Astrocyte (in vitro differentiated cells and primary cell): ENCODE data around the gene USP47. TPM values are rescaled to one million over a fixed set of nuclear protein-coding genes. Genes with fewer than 3 reads are reported as not detected.

Source experiments
- DNase-seq: peaks from one replicate; pipeline ENCODE4 v3.0.0-alpha.2; 2010; ENCODE audit warnings: low read depth
- FAIRE-seq: peaks from 2 replicates; lab custom pipeline; 2011; peaks lifted over from hg19 to GRCh38; lab: Jason Lieb, UNC
- H2AFZ ChIP-seq: 2 replicates; pipeline ENCODE4 v1.6.0; 2012; ENCODE audit warnings: low read depth, low read length, inconsistent platforms
- H3K27ac ChIP-seq: 2 replicates; pipeline ENCODE4 v1.5.1; 2011; ENCODE audit warnings: low read depth, low read length, inconsistent platforms
- H3K27me3 ChIP-seq: 2 replicates; pipeline ENCODE4 v1.6.0; 2011; ENCODE audit warnings: low read length, inconsistent platforms; ENCODE audit not compliant: insufficient read depth
- H3K36me3 ChIP-seq: 2 replicates; pipeline ENCODE4 v1.5.1; 2011; ENCODE audit warnings: low read length, inconsistent platforms; ENCODE audit not compliant: insufficient read depth
- H3K4me1 ChIP-seq: 2 replicates; pipeline ENCODE4 v1.5.1; 2011; ENCODE audit warnings: low read length, inconsistent platforms; ENCODE audit not compliant: insufficient read depth
- H3K4me2 ChIP-seq: 2 replicates; pipeline ENCODE4 v1.6.0; 2012; ENCODE audit warnings: low read length, inconsistent platforms
- H3K4me3 ChIP-seq: 2 replicates; pipeline ENCODE4 v1.5.1; 2011; ENCODE audit warnings: low read depth, mild to moderate bottlenecking, low read length, inconsistent platforms; ENCODE audit not compliant: insufficient read depth
- H3K79me2 ChIP-seq: 2 replicates; pipeline ENCODE4 v1.6.0; 2012; ENCODE audit warnings: mild to moderate bottlenecking, low read length, inconsistent platforms; ENCODE audit not compliant: insufficient read depth
- H3K9ac ChIP-seq: 2 replicates; pipeline ENCODE4 v1.6.0; 2012; ENCODE audit warnings: mild to moderate bottlenecking, low read length, inconsistent platforms
- H3K9me3 ChIP-seq: 2 replicates; pipeline ENCODE4 v1.5.1; 2012; ENCODE audit warnings: low read depth, mild to moderate bottlenecking, low read length, inconsistent platforms; ENCODE audit not compliant: insufficient read depth
- H4K20me1 ChIP-seq: 2 replicates; pipeline ENCODE4 v1.6.0; 2012; ENCODE audit warnings: low read length, inconsistent platforms; ENCODE audit not compliant: insufficient read depth
- H3K27ac Mint-ChIP-seq: one replicate; pipeline ENCODE4 v1.8.0; 2021; ENCODE audit warnings: mild to moderate bottlenecking, mixed read lengths; ENCODE audit not compliant: unreplicated experiment
- H3K27me3 Mint-ChIP-seq: one replicate; pipeline ENCODE4 v1.8.0; 2021; ENCODE audit warnings: low read depth, mixed read lengths; ENCODE audit not compliant: unreplicated experiment
- H3K36me3 Mint-ChIP-seq: one replicate; pipeline ENCODE4 v1.8.0; 2021; ENCODE audit warnings: low read depth, mixed read lengths; ENCODE audit not compliant: unreplicated experiment
- H3K4me1 Mint-ChIP-seq: one replicate; pipeline ENCODE4 v1.8.0; 2021; ENCODE audit warnings: low read depth, mixed read lengths; ENCODE audit not compliant: unreplicated experiment
- H3K4me3 Mint-ChIP-seq: one replicate; pipeline ENCODE4 v1.8.0; 2021; ENCODE audit warnings: mild to moderate bottlenecking, moderate library complexity, mixed read lengths; ENCODE audit not compliant: unreplicated experiment
- H3K9me3 Mint-ChIP-seq: one replicate; pipeline ENCODE4 v1.8.0; 2021; ENCODE audit warnings: mild to moderate bottlenecking, mixed read lengths; ENCODE audit not compliant: unreplicated experiment
- CTCF ChIP-seq: IDR thresholded peaks from 2 replicates; pipeline ENCODE4 v1.5.1; 2011; ENCODE audit warnings: low read depth, mild to moderate bottlenecking, inconsistent platforms, low read length, moderate library complexity; ENCODE audit not compliant: insufficient read depth
- EZH2 ChIP-seq: IDR thresholded peaks from 2 replicates; pipeline ENCODE4 v1.6.1; 2012; ENCODE audit warnings: mild to moderate bottlenecking, low read length, inconsistent platforms; ENCODE audit not compliant: insufficient read depth
- total RNA-seq: library from RNA; stranded (reverse); gene quantifications from 2 replicates; pipeline ENCODE4 v1.2.1, GENCODE V29; 2021

Gene USP47
- total RNA-seq, 1 donor from 2014 or later = 49.5 TPM

- Histone ChIP-seq H2AFZ (no peak overlapping the region), H3K4me3 (no peak overlapping the region), H3K36me3 (no peaks in the 10 kb centered on the region), H3K79me2 (no peaks in the 10 kb centered on the region), H3K9ac (no peak overlapping the region), H3K9me3 (no peaks in the 10 kb centered on the region), H3K4me1 (peaks cover 4% of the 10 kb centered on the region), H3K4me2 (no peak overlapping the region), H4K20me1 (no peaks in the 10 kb centered on the region), H3K27me3 (no peaks in the 10 kb centered on the region), H3K27ac (no peak overlapping the region)
- Mint-ChIP-seq H3K9me3 (no peaks in the 10 kb centered on the region), H3K27ac (no peak overlapping the region), H3K27me3 (no peaks in the 10 kb centered on the region), H3K36me3 (peaks cover 3% of the 10 kb centered on the region), H3K4me3 (no peak overlapping the region), H3K4me1 (peaks cover 3% of the 10 kb centered on the region)
- FAIRE-seq (no peak), DNase-seq (no peak)
- TF ChIP-seq EZH2 = no peak
- no peak for TF ChIP-seq CTCF
Observed at GRCh38 chr11:11807811-11808782, 33.7 kb upstream of the USP47 start.

- H3K4me1 Mint-ChIP-seq = peaks cover 9% of the 10 kb centered on the region
- no peaks in the 10 kb centered on the region for H3K9me3 Mint-ChIP-seq
- no peak for TF ChIP-seq EZH2
- no peak for TF ChIP-seq CTCF
- Histone ChIP-seq H3K4me1 (peaks cover 10% of the 10 kb centered on the region), H3K36me3 (no peaks in the 10 kb centered on the region), H4K20me1 (no peaks in the 10 kb centered on the region), H2AFZ (no peak overlapping the region), H3K27ac (no peak overlapping the region), H3K4me2 (no peak overlapping the region), H3K4me3 (no peak overlapping the region), H3K79me2 (no peaks in the 10 kb centered on the region), H3K9ac (no peak overlapping the region), H3K27me3 (no peaks in the 10 kb centered on the region), H3K9me3 (no peaks in the 10 kb centered on the region)
- peaks cover 3% of the 10 kb centered on the region for H3K36me3 Mint-ChIP-seq
- FAIRE-seq = no peak
- H3K27me3 Mint-ChIP-seq = no peaks in the 10 kb centered on the region
- H3K4me3 Mint-ChIP-seq = no peak overlapping the region
- no peak for DNase-seq
- no peak overlapping the region for H3K27ac Mint-ChIP-seq
Observed at GRCh38 chr11:11808992-11809615, 32.7 kb upstream of the USP47 start.
